AG20443 (cell line): ENCODE measurements around the gene CYP11A1.
"Not testable (repeated sequence)": the region's sequence is repeated elsewhere in the genome, so short reads cannot be mapped to it uniquely, and the experiment has no call there.

ENCODE experiments used
- DNase-seq: peaks from one replicate; pipeline ENCODE4 v3.0.0; 2012; ENCODE audit warnings: low spot score, mixed read lengths

CYP11A1 gene

DNA sequence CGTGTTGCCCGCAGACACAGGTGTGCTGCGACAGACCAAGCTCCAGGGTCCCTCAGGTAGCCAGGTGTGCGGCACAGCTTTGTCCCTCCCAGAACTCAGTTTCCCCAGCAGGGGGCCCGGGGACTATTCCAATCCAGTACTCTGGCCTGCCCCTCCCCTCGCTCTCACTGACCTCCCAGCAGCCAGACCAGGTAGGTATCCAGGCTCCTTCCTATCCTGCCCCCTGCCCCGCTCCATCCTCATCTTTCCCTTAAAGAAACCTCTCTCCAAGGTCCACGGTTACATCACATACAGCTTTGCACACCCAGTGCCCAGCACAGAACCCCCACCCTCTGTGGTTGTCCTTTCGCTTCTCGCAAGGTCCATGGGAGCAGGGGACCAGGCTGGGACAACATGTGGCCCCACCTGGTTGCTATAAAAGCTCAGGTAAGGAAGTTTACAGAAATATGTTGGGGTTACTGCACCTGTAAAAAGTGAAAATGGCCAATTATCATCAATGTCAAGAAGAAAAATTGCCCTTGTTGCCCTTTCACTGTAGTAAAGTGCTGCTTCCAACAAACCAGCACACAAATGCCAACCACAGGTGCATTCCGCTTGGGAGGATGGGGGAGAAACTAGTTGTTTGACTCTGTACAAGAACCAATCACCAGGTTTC, 7.3 kb upstream of the CYP11A1 start:
- DNase-seq, result no peak

DNA sequence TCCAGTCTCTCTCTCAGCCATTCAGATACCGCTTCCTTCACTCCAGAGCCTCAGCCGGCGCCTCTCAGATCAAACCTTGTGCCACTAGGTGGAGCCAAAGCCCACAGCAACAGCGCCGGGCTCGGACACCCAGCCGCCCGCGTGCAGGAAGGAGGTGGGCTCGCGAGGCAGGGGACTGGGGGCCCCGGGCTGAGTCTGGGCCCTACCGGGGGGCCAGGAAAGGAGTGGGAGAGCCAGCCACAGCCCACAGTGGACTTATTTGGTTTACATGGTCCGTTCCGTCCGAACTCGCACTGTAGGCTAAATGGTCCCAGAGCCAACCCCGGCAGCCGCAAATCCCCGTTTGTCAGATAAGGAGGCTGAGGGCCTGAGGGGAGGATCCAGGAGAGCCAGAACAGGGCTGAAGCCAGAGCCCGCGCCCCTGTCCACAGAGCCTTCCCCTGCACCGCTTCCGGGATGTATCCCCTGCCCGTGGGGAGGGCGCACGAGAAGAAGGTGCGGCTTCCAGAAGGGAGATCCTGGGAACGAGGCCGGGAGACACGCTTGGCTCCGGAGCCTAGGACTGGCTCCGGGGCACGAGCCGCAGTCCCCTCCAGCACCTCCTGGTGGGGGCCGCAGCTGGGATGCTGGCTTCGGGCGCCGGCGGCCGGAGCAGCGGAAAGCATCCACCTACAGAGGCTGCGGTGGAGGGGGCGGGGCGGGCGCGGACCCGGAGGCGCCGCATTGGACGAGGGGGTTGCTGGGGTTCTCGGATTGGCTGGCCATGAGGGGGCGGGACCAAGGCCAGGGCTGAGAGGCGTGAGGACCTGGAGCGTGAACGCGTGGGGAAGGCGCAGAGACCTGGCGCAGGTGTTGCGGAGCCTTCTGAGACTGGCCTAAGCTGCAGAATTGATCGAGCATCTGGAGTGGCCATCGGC, 6.5 kb upstream of the CYP11A1 start:
- peak; percentile 98 for DNase-seq

DNA sequence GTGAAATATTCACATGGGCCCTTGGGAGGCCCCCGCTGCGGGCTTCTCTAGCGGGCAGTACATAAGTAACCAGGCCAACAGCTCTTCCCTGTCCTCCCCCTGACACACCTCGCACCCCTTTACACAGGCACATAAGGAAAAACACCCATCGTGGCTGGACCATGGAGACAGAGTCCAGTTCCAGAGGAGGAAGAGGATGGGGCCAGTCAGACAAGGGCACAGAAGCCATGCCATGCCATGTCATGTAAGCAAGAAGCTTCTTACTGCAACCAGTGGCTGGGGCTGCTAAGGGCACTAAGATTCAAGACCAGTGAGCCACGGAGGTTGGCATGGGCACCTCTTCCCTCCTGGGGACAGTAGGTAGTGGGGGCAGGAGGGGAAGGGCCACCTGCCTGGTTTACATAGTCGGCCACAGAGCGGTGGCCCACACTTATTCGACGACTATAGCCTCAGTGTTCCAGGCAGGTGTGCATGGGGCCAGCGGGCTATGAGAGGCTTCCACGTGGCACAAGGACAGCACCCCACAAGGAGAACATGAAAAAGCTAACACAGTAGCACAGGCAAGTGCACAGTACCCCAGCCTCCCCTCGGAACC, 5.7 kb upstream of the CYP11A1 start:
- DNase-seq, result no peak

DNA sequence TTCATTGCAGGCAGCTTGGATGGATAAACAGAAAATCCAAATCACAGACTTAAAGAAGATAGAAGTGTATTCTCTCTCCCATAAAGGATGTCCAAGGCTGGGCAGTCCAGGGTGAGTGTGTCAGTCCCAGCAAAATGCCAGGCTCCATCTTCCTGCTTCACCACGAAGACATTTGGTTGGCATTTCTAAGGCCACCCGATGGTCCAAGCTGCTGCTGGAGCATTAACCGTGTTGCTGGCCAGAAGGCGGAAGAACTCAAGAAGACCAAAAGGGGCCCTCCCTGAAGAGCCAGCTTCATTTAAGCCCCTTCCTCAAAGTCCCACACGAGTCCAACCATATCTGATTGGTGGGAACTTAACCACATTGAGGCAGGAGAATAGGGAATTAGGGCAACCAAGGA, 3.0 kb upstream of the CYP11A1 start:
- no peak for DNase-seq

DNA sequence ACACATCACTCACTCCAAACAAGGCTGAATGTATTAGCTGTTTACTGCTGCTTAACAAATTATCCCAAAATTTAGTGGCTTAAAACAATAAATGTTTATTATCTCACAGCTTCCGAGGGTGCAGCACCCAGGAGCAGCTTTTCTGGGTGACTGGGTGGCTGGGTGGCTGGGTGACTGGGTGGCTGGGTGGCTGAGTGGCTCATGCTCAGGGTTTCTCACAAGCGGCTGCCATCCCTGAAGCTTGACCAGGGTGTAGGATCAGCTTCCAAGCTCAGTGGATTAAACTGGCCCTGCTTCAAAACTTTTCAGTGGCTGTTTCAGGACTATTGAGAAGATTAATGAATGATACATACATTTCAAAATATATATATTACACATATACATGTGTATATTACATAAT, 2.3 kb upstream of the CYP11A1 start:
- DNase-seq, result no peak

DNA sequence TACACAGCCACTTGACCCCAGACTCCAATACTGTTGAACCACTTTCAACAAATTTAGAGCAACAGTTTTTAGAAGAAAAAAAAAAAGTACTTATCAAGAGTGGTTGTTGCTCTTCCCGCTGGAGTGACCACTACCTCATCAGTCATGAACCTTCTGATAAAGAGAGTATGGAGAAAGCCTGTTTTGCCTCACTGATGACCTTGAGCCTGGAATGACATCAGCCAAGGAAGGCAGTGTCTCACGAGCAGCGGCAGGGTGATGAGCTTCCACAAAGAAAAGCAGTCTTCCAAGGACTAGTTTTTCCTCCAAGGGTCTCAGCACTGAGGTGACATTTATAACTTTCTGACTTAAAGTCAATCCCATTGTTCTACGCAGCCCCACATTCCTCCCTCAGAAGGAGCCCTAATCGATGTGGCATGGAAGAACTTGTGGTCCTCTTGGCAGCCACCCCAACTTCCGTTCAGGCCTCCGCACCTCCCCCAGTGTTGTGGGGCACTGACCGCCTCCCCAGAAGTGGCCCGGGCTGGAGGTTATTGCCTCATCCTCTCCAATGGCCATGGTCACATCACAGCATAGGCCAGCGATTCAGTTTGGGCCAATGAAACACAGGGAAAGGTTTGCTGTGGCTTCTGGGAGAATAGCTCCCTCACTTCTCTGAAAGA, 1.8 kb upstream of the CYP11A1 start:
- DNase-seq, result no peak

DNA sequence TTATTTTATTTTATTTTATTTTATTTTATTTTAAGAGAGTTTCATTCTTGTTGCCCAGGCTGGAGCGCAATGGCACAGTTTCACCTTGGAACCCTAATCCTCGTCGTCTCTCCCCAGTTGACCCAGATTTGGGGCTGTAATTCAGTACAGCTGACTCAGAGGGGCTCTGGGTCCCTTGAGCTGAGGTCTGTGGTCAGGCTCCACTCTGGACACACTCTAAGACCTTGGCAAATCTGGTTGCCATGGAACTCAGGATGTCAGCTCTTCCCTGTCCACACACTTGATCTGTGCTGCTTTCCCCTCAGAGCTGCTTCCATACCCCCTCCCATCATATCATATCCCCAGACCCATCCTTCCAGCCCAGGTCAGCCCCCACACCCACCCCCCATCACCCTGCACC, 675 bp upstream of the CYP11A1 start:
- no peak for DNase-seq

DNA sequence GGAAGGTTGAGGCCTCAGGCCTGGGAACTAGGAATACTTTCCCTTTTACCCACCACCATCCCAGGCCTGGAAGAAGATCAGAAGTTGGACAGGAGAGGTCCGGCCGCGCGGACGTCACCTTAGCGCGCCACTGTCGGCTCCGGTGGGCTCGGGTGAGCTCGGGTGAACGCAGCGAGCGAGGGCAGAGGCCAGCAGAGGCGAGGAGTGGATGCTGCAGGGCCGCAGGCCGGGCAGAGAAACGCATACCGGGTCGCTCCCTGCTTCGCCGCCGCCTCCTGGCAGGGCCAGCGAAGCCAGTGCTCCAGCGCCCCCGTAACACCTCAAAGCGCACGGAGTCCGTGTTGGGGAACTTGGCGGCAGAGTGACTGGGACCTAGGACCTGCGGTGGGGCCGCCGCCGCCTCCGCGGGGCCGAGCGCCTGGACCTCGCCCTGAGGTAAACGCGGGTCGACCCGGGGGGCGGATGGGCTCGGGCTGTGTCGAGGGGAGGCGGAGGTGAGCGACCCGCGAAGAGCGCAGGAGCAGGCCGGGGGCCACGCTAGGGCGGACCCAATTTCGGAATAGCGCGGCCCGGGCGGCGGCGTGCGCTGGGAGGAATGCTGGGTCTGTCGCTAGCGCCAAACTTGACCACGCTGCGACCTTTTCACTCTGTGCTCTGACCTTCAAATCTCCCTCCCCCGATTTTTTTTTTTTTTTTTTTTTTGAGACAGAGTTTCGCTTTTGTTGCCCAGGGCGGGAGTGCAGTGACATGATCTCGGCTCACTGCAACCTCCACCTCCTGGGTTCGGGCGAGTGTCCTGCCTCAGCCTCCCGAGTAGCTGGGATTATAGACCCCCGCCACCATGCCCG, 1.6 kb downstream of the CYP11A1 start:
- DNase-seq, result peak; percentile 85

DNA sequence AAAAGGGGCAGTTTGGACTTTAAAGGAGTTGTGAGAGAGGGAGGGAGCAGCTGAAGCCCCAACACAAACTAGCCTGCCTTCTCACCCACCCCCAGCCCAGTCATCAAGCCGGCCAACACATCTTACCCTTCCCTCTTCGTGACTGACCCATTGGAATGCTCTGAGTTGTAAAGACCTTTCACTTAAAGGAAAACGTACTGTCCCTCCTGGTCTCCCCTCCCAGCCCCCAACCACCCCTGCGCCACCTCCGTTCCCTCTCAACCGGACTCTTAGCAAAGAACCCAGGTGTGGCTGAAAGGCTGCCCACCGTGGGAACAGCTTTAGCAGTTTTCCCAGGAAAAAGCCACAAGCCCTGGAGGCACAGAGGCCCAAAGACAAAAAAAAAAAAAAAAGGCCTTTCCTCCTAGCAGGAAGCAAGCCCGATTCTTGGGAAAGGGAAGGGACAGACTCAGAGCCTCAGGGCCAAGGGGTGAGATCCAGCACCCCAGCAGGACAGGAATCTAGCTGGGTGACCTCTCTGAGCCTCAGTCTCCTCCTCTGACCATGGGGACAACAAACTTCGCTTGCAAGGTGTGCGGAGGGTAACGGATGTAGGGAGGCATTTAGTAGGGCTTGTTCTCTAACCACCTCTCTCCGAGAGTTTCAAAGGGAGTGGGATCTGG, 2.4 kb downstream of the CYP11A1 start:
- no peak for DNase-seq

DNA sequence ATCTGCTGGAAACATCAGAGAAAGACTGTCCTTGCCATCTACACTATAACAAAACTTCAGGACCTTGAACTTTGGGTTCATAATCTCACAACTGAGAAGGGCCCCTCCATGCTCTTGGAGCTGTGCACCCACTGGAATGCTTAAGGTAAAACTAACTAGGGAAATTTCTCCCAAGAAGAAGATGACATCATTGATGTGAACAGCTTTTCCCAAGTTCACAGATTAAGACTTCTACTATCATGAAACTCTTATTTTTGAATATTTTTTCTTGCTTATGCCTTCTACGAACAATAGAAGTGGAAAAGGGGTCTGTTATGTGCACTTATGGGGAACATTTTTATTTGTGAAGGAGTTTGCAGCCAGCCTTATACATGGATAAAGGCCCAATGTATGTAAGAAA, 5.0 kb downstream of the CYP11A1 start:
- DNase-seq, result no peak

DNA sequence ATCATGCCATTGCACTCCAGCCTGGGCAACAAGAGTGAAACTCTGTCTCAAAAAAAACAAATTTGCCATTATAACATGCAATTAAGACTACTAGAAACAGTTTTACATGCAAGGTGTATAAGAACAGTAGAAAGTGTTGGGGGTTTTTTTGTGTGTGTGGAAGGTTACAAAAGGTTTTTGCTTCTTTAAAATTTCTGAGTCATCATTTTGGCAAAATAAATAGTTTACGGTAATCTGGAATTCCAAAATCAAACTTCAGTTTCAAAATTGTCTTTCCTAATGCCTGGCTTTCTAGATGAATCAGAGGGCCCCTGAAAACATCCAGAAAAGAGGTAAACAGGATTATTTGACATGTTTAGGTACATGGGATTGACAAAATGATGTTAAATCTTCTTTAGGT, 6.6 kb downstream of the CYP11A1 start:
- DNase-seq, result not testable (repeated sequence)

DNA sequence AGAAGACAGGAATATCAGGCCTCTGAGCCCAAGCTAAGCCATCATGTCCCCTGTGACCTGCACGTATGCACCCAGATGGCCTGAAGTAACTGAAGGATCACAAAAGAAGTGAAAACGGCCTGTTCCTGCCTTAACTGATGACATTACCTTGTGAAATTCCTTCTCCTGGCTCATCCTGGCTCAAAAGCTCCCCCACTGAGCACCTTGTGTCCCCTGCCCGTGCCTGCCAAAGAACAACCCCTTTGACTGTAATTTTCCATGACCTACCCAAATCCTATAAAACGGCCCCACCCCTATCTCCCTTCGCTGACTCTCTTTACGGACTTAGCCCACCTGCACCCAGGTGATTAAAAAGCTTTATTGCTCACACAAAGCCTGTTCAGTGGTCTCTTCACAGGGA, 8.1 kb downstream of the CYP11A1 start:
- not testable (repeated sequence) for DNase-seq

DNA sequence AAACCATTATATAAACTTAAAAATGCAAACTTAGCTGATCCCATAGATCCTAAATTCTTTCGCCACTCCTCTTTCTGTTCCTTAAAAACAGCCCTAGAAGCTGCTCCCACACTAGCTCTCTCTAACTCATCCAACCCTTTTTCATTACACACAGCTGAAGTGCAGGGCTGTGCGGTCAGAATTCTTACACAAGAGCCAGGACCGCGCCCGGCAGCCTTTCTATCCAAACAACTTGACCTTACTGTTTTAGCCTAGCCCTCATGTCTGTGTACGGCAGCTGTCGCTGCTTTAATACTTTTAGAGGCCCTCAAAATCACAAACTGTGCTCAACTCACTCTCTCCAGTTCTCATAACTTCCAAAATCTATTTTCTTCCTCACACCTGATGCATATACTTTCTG, 9.9 kb downstream of the CYP11A1 start:
- DNase-seq, result not testable (repeated sequence)

DNA sequence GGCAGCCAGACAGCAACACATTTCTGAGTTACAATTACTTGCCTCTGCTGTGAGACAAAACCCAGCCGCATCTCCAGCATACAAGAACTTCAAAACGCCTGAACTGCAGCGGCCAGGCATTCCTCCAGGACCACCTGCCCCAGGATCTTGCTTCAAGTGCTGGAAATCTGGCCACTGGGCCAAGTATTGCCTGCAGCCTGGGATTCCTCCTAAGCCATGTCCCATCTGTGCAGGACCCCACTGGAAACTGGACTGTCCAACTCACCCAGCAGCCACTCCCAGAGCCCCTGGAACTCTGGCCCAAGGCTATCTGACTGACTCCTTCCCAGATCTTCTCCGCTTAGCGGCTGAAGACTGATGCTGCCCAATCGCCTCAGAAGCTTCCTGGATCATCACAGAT, 11.4 kb downstream of the CYP11A1 start:
- not testable (repeated sequence) for DNase-seq

DNA sequence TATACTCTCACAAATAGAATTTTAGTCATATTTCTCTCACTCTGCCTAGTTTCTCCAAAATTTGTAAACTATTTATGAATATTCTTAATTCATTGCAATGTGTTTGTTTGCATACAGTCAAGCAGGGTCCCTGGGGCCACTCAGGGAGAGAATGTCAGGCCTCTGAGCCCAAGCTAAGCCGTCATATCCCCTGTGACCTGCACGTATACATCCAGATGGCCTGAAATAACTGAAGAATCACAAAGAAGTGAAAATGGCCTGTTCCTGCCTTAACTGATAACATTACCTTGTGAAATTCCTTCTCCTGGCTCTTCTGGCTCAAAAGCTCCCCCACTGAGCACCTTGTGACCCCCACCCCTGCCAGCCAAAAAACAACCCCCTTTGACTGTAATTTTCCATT, 13.5 kb downstream of the CYP11A1 start:
- DNase-seq, result not testable (repeated sequence)

DNA sequence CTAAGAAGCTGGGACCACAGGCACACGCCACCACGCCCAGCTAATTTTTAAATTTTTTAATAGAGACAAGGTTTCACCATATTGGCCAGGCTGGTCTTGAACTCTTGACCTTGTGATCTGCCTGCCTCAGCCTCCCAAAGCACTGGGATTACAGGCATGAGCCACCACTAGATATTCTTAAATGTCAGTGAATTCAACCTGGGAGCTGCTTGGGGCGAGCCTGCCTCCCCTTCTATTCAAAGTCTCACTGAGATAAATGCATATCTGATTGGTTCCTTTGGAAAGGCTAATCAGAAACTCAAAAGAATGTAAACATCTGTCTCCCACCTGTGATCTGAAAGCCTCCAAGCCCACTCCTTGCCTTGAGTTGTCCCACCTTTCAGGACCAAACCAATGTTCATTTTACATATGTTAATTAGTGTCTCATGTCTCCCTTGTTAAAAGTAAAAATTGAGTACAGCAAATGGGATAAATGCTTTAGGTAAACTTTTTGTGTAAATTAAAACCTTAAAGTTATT, 15.0 kb downstream of the CYP11A1 start:
- DNase-seq, result no peak

DNA sequence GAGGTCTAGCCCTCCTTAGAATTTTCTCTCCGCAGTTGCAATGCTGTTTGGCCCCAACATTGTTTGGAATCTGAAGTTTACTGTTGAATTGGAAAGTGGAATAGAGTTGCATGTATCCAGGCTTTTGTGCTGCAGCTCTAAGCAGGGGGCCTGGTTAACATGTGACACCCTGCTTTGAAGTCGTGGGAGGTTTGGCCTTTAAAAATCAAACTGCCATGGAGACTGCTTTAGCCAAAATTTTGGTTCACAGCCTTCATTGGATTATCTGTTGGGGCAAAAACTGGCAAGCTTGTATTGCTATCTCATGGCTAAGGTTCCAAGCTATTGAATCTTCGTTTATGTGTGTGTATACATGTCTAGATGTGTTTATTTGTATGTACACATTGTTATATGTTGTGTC, 15.8 kb downstream of the CYP11A1 start:
- no peak for DNase-seq

DNA sequence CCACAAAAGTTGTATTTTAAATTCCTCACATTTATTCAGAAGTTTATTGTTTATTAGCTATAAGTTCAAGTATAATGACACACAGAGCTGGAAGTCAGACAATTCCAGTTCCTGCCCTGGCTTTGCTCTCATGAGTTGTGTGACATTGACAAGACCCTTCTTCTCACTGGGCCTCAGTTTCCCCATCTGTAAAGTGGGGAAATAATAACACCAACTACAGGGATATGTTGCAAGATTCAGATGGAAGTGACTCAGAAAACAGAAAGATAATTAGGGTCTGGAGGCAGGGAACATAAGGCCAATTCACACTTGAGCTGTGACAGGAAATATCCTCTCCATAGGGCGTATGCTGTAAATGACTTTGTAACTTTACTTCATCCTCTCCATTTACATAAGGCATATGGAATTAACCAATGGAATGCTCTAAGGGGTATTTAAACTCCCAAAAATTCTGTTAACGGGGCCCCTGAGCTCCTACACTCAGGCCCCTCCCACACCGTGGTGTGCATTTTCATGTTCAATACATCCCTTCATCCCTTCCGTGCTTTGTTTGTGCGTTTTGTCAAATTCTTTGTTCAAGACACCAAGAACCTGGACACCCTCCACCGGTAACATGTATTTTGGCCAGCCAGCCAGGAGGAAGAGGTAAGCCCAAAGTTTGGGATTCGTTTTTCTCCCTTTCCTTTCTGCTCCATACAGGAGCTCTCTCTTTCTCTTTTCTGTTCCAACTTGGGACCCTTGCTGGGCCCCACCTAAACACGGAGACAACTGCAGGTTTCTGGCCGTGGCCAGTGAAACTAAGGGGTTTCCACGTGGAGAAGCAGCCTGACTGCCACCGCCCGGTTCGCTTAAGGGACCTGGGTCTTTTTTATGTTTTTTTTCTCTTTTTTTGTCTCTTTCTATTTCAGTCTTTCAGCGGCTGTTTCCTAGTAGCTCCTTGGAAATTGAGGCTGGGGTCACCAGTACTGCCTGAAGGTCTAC, 16.9 kb downstream of the CYP11A1 start:
- no peak for DNase-seq

DNA sequence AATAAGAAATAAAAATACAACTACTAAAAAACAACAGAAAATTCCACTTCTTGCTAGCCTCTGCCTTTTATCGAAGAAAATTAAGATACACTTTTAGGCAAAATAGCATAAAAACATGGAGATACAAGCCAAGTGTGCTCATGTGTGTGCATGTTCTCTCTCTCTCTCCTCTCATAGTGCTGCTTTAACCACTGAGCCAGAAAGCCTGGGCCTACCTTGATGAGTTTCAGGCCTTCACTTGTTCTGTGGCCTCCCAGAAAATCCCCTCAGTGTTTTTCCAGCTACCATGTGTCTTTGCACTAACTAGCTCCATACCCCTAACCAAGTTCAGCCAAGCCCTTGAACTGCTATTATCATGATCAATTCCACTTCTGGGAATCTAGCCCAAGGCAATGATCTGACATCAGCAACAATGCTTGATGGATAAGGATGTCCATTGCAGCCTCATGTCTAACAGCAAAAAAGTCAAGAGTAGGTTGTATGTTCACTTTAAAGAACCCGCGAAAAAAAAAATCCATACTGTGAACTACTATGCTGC, 18.1 kb downstream of the CYP11A1 start:
- no peak for DNase-seq
